ENCODE measurements around the gene HMBS. TPM values are rescaled to one million over a fixed set of nuclear protein-coding genes. Genes with fewer than 3 reads are reported as not detected.

HMBS gene
- total and polyA plus RNA-seq, 2 of the 8 experiments (the other 6 are each of a cell fraction or from before 2014, with no cell fraction given), result 69.3 to 109 TPM

- Histone ChIP-seq H3K23me2 (ENCODE audit: low read depth, low read length) (peaks cover 9% of the 10 kb centered on the region; the same call in 1 of the 2 replicates), H2BK120ac (replicated peaks; ENCODE audit: low read depth, low read length) (no peak overlapping the region), H3K4ac (replicated peaks; ENCODE audit: insufficient read length, low read depth, low read length) (no peak overlapping the region), H2AK5ac (ENCODE audit: low read depth, low read length) (no peak overlapping the region), H3K27me3 (replicated peaks in 1 of 4; ENCODE audit: control insufficient read depth in 3 of 4, extremely low read depth in 1 of 4, insufficient read depth in 3 of 4, low read length in 3 of 4) (no peaks in the 10 kb centered on the region), H3K9me3 (ENCODE audit: insufficient read depth in 2 of 2, low read depth in 1 of 2, low read length in 1 of 2) (no peaks in the 10 kb centered on the region), H4K20me1 (replicated peaks in 1 of 2; ENCODE audit: control insufficient read depth in 1 of 2, insufficient read depth in 2 of 2, low read length in 2 of 2) (peaks cover 17% of the 10 kb centered on the region in 2 experiments), H3K79me2 (ENCODE audit: control insufficient read depth in 1 of 2, insufficient read depth in 2 of 2, low read length in 2 of 2) (peaks cover 18 to 41% of the 10 kb centered on the region in 2 experiments), H2BK20ac (ENCODE audit: low read length) (no peak overlapping the region), H2BK12ac (ENCODE audit: low read depth, low read length) (no peak overlapping the region), H3K23ac (ENCODE audit: insufficient read length) (no peak overlapping the region), H3K9ac (replicated peaks in 1 of 4; ENCODE audit: extremely low read depth in 1 of 4, low read depth in 3 of 4, low read length in 3 of 4) (no peak overlapping the region; a peak in 1 of 7 replicates), H3K4me2 (ENCODE audit: insufficient read depth in 1 of 2, low read depth in 2 of 2, low read length in 2 of 2) (no peak overlapping the region), H4K5ac (ENCODE audit: insufficient read length, low read depth, low read length) (no peak overlapping the region), H4K91ac (replicated peaks; ENCODE audit: insufficient read length, low read length) (no peak overlapping the region), H3K4me3 (ENCODE audit: extremely low read depth in 1 of 4, insufficient read depth in 2 of 4, low read depth in 3 of 4, low read length in 4 of 4) (no peak overlapping the region), H3K79me1 (ENCODE audit: low read depth, low read length) (peaks cover 16% of the 10 kb centered on the region), H3K14ac (ENCODE audit: insufficient read length) (no peak overlapping the region), H3K4me1 (replicated peaks in 1 of 4; ENCODE audit: control insufficient read depth in 3 of 4, insufficient read depth in 4 of 4, low read length in 3 of 4) (peaks cover 0 to 16% (median 4%) of the 10 kb centered on the region in 4 experiments; a peak in 6 of 7 replicates), H4K8ac (ENCODE audit: extremely low read depth, insufficient read depth, low read length) (no peak overlapping the region), H3K18ac (ENCODE audit: extremely low read depth, low read length) (no peak overlapping the region), H2BK15ac (ENCODE audit: low read length) (no peak overlapping the region), H2BK5ac (ENCODE audit: low read depth, low read length) (no peak overlapping the region), H2AFZ (ENCODE audit: low read length) (no peak overlapping the region), H3K27ac (ENCODE audit: low read depth, low read length) (no peak overlapping the region), H3K36me3 (ENCODE audit: control insufficient read depth in 2 of 4, insufficient read depth in 4 of 4, low read length in 3 of 4) (peaks cover 3 to 40% (median 14%) of the 10 kb centered on the region in 4 experiments; a peak in 5 of 8 replicates), H3K56ac (replicated peaks; ENCODE audit: insufficient read length, low read depth, low read length) (no peak overlapping the region)
- POLR2A ChIA-PET (ENCODE audit: partially characterized antibody), result interaction anchor here (0.6 to 9.2 kb wide), 5 partner anchors 7 to 1393 kb away, joined by 3 to 141 read pairs (median 4); partner anchors contain the start of gene C2CD2L
- no peak for DNase-seq (ENCODE audit: low read depth in 1 of 2, low spot score in 2 of 2)
- WGBS, 2 experiments (ENCODE audit: extremely low coverage in 1 of 2, insufficient coverage in 1 of 2, insufficient read length in 1 of 2, insufficient replicate concordance in 2 of 2, low coverage in 1 of 2, low lambda C conversion rate in 2 of 2, missing lambda C conversion rate in 1 of 2), result 82% methylated on average over 1 of the region's 1 CpG; no CpG with 5 or more reads in 1 of the 2 experiments
- no peak for FAIRE-seq
- CTCF ChIA-PET (ENCODE audit: partially characterized antibody), result interaction anchor here (0.6 kb wide), 1 partner anchor 82 kb away, joined by 3 read pairs; no protein-coding TSS in a partner anchor
- TF ChIP-seq E2F6 (IDR thresholded peaks at IDR 0.05) (no peak), RNF2 (IDR thresholded peaks at IDR 0.05; ENCODE audit: borderline replicate concordance, low read depth, low read length, missing control alignments, poor library complexity, severe bottlenecking) (no peak), RAD21 (IDR thresholded peaks at IDR 0.05 in 1 of 2, conservative IDR thresholded peaks at IDR 0.05 in 1 of 2; ENCODE audit: low read depth in 2 of 2, low read length in 2 of 2) (no peak), EP300 (IDR thresholded peaks at IDR 0.05; ENCODE audit: borderline replicate concordance in 1 of 2, low read depth in 2 of 2, low read length in 2 of 2) (no peak), NANOG (IDR thresholded peaks at IDR 0.05; ENCODE audit: insufficient read depth, low read depth, low read length, poor library complexity, severe bottlenecking) (no peak), SP4 (IDR thresholded peaks at IDR 0.05; ENCODE audit: low read length) (no peak), ATF2 (IDR thresholded peaks at IDR 0.05; ENCODE audit: low read length) (no peak), CTBP2 (IDR thresholded peaks at IDR 0.05; ENCODE audit: borderline replicate concordance, insufficient read depth, insufficient read length, low read length) (no peak), SIX5 (IDR thresholded peaks at IDR 0.05; ENCODE audit: low read depth, low read length) (no peak), POLR2A (IDR thresholded peaks at IDR 0.05; ENCODE audit: control extremely low read depth in 1 of 2, low read depth in 2 of 2, low read length in 2 of 2) (no peak)
These were observed 4.6 kb downstream of the HMBS start for GRCh38 chr11:119089319-119089718.
